HepG2 (cell line): ENCODE results near the gene C20orf144. TPM values are rescaled to one million over a fixed set of nuclear protein-coding genes. Genes with fewer than 3 reads are reported as not detected.

Source experiments
- ATAC-seq: fragments of 200-7000 bp; cut with Tn5 transposase; 3 replicates; pipeline ENCODE4 v1.9.1; 2020; ENCODE audit warnings: mild to moderate bottlenecking, moderate library complexity
- BruUV-seq: library from RNA; stranded (reverse); fragments of 400-500 nt; replicated peaks from 2 replicates; lab custom pipeline; 2021; lab: Mats Ljungman, UMichigan
- CTCF ChIA-PET: fragments of 300-600 bp; formaldehyde crosslinking; extraction: SDS; loops from one replicate; lab custom pipeline; 2021; ENCODE audit warnings: low total read pairs, inconsistent platforms, low intra/inter-chr PET ratio; lab: Yijun Ruan, JAX
- POLR2A ChIA-PET: fragments of 350-600 bp; sonication (Branson Sonifier 250); formaldehyde crosslinking; loops from one replicate; lab custom pipeline; 2020; ENCODE audit warnings: antibody characterized with exemption, inconsistent platforms; lab: Yijun Ruan, JAX
- DNase-seq: peaks from one replicate; pipeline ENCODE4 v3.0.0-alpha.2; 2015; ENCODE audit warnings: low spot score
- FAIRE-seq: peaks from 3 replicates; lab custom pipeline; 2011; peaks lifted over from hg19 to GRCh38; lab: Jason Lieb, UNC
- H2AFZ ChIP-seq: one replicate; pipeline ENCODE4 v1.6.1; 2011; ENCODE audit warnings: low read length, inconsistent platforms
- H3K27ac ChIP-seq: fragments of 300-600 bp; 3 replicates; pipeline ENCODE4 v1.8.0; 2011; ENCODE audit warnings: mixed run types, mild to moderate bottlenecking, mixed read lengths, low read length, inconsistent platforms; ENCODE audit not compliant: insufficient read depth; ENCODE audit errors: extremely low read length
- H3K27me3 ChIP-seq, 2 experiments: fragments of 200-600 bp in 1 of 2; 2 replicates in 1 of 2; 3 replicates in 1 of 2; pipeline versions ENCODE4 v1.6.0 to v1.8.0; 2011; ENCODE audit warnings: low read length in 2 of 2, mild to moderate bottlenecking in 2 of 2, moderate library complexity in 2 of 2, inconsistent platforms in 1 of 2; ENCODE audit not compliant: insufficient read depth in 2 of 2, control insufficient read depth in 1 of 2
- H3K36me3 ChIP-seq, 2 experiments: fragments of 200-600 bp in 1 of 2; replicated peaks in 1 of 2; 2 replicates in 1 of 2; 3 replicates in 1 of 2; pipeline versions ENCODE4 v1.5.1 to v1.8.0; 2011; ENCODE audit warnings: low read length in 2 of 2, inconsistent platforms in 1 of 2; ENCODE audit not compliant: insufficient read depth in 2 of 2, control insufficient read depth in 1 of 2
- H3K4me1 ChIP-seq: 2 replicates; pipeline ENCODE4 v1.5.1; 2012; ENCODE audit warnings: low read length, inconsistent platforms; ENCODE audit not compliant: insufficient read depth
- H3K4me2 ChIP-seq: 2 replicates; pipeline ENCODE4 v1.6.0; 2011; ENCODE audit warnings: low read depth, low read length, inconsistent platforms
- H3K4me3 ChIP-seq, 3 experiments: fragments of 200-600 bp in 1 of 3; sonication (generic), shearing (Covaris generic) in 1 of 3; replicated peaks in 1 of 3; 2 replicates each; pipeline ENCODE4 v1.5.1; 2011 to 2016; ENCODE audit warnings: low read length in 3 of 3, inconsistent platforms in 2 of 3, low read depth in 2 of 3, mild to moderate bottlenecking in 2 of 3, control low read depth in 1 of 3, mixed read lengths in 1 of 3; ENCODE audit not compliant: insufficient read depth in 1 of 3
- H3K79me2 ChIP-seq: one replicate; pipeline ENCODE4 v1.6.1; 2011; ENCODE audit warnings: low read length, inconsistent platforms; ENCODE audit not compliant: insufficient read depth
- H3K9ac ChIP-seq: 2 replicates; pipeline ENCODE4 v1.6.0; 2011; ENCODE audit warnings: mild to moderate bottlenecking, low read depth, low read length, inconsistent platforms; ENCODE audit not compliant: insufficient read depth
- H3K9me3 ChIP-seq: 2 replicates; pipeline ENCODE4 v1.5.1; 2012; ENCODE audit warnings: mild to moderate bottlenecking, low read length
- H4K20me1 ChIP-seq: 2 replicates; pipeline ENCODE4 v1.6.0; 2011; ENCODE audit warnings: inconsistent platforms, mild to moderate bottlenecking, low read length, moderate library complexity; ENCODE audit not compliant: insufficient read depth
- GTF2F1 ChIP-seq: fragments of 150-350 bp; IDR thresholded peaks from 2 replicates; pipeline ENCODE4 v1.6.1; 2014; ENCODE audit warnings: low read length
- HDAC2 ChIP-seq: sonication (generic); formaldehyde crosslinking; IDR thresholded peaks from 2 replicates; pipeline ENCODE4 v1.4.0; 2020; ENCODE audit warnings: missing genetic modification reagents
- HHEX ChIP-seq: IDR thresholded peaks from 2 replicates; pipeline ENCODE4 v1.6.1; 2016; ENCODE audit warnings: control low read depth
- JUNB ChIP-seq: sonication (generic); formaldehyde crosslinking; IDR thresholded peaks from 2 replicates; pipeline ENCODE4 v1.8.0; 2022; ENCODE audit warnings: missing genetic modification reagents, mild to moderate bottlenecking, borderline replicate concordance
- KAT2B ChIP-seq: fragments of 150-350 bp; IDR thresholded peaks from 2 replicates; pipeline ENCODE4 v1.6.1; 2014; ENCODE audit warnings: low read depth, low read length, borderline replicate concordance
- NFIB ChIP-seq: sonication (generic); formaldehyde crosslinking; IDR thresholded peaks from 2 replicates; pipeline ENCODE4 v1.9.0; 2021; ENCODE audit warnings: missing genetic modification reagents, mild to moderate bottlenecking, borderline replicate concordance
- PCBP2 ChIP-seq: fragments of 200-400 bp; formaldehyde crosslinking; optimal IDR thresholded peaks from 2 replicates; pipeline ENCODE3; 2018; ENCODE audit warnings: low read length, low read depth; ENCODE audit not compliant: poor library complexity, severe bottlenecking
- POLR2A ChIP-seq, 2 experiments: IDR thresholded peaks; 2 replicates each; pipeline ENCODE4 v1.6.1; 2011; ENCODE audit warnings: low read depth in 2 of 2, low read length in 2 of 2, mild to moderate bottlenecking in 1 of 2, moderate library complexity in 1 of 2; ENCODE audit not compliant: insufficient read depth in 1 of 2
- RBM22 ChIP-seq: fragments of 200-400 bp; formaldehyde crosslinking; optimal IDR thresholded peaks from 2 replicates; pipeline ENCODE3; 2017; ENCODE audit warnings: mild to moderate bottlenecking, low read length, moderate library complexity
- RFXANK ChIP-seq: IDR thresholded peaks from 2 replicates; pipeline ENCODE4 v1.6.1; 2016
- TOE1 ChIP-seq: sonication (generic); formaldehyde crosslinking; IDR thresholded peaks from 2 replicates; pipeline ENCODE4 v1.4.0; 2020; ENCODE audit warnings: mild to moderate bottlenecking, missing genetic modification reagents
- ZNF557 ChIP-seq: sonication (generic); formaldehyde crosslinking; IDR thresholded peaks from 2 replicates; pipeline ENCODE4 v1.4.0; 2020; ENCODE audit warnings: missing genetic modification reagents
- ZNF614 ChIP-seq: IDR thresholded peaks from 2 replicates; pipeline ENCODE4 v1.6.1; 2018; ENCODE audit warnings: missing biosample characterization, missing genetic modification reagents, inconsistent platforms, borderline replicate concordance
- WGBS: methylation state at CpG from one replicate; pipeline ENCODE4 v1.1.6; 2017; ENCODE audit warnings: low lambda C conversion rate; 5-methylcytosine and 5-hydroxymethylcytosine counted together
- in situ Hi-C: cut with HindIII; loops from 2 replicates; pipeline ENCODE4 v1.10.0; 2017; ENCODE audit warnings: low pct_unique_long_range_greater_than_20kb; ENCODE audit not compliant: extremely low pct_ligation_motif_present
- intact Hi-C: fragments of 100-400 bp; cut with micrococcal nuclease; formaldehyde crosslinking; loops from one replicate; pipeline ENCODE4 v1.10.0; 2022; ENCODE audit not compliant: unreplicated experiment
- polyA plus RNA-seq, 8 experiments: library from polyadenylated mRNA; depleted of rRNA in 3 of 8; stranded (reverse) in 7 of 8; unstranded in 1 of 8; fragments of >200 nt; fragmentation: Illumina TruSeq in 4 of 8; extraction: Trizol in 4 of 8; gene quantifications; 2 replicates each; pipeline versions ENCODE4 v1.2.1 to v1.2.3, GENCODE V29; 2011 to 2016; ENCODE audit warnings: low read depth in 4 of 8, missing spikeins in 1 of 8, mixed read lengths in 1 of 8; ENCODE audit not compliant: insufficient read depth in 1 of 8
- total RNA-seq, 5 experiments: library from RNA; depleted of rRNA; stranded (reverse); fragments of >200 nt; fragmentation: Illumina TruSeq; extraction: Trizol; gene quantifications; 2 replicates each; pipeline ENCODE4 v1.2.3, GENCODE V29; 2016; ENCODE audit warnings: low read depth in 1 of 5
- TF ChIP-seq, protein P1 (sequence below): sonication (generic); formaldehyde crosslinking; IDR thresholded peaks from 2 replicates; pipeline ENCODE4 v1.4.0; 2020; ENCODE audit warnings: missing genetic modification reagents
- TF ChIP-seq, protein P2 (sequence below): sonication (generic); formaldehyde crosslinking; IDR thresholded peaks from 2 replicates; pipeline ENCODE4 v1.5.0; 2020; ENCODE audit warnings: missing genetic modification reagents, mild to moderate bottlenecking, borderline replicate concordance
- TF ChIP-seq, protein P3 (sequence below): sonication (generic); formaldehyde crosslinking; IDR thresholded peaks from 2 replicates; pipeline ENCODE4 v1.4.0; 2020; ENCODE audit warnings: missing genetic modification reagents

C20orf144 gene
- total and polyA plus RNA-seq, 2 of the 13 experiments (the other 11 are each of a cell fraction or from before 2014, with no cell fraction given): 0.09 to 0.16 TPM

DNA sequence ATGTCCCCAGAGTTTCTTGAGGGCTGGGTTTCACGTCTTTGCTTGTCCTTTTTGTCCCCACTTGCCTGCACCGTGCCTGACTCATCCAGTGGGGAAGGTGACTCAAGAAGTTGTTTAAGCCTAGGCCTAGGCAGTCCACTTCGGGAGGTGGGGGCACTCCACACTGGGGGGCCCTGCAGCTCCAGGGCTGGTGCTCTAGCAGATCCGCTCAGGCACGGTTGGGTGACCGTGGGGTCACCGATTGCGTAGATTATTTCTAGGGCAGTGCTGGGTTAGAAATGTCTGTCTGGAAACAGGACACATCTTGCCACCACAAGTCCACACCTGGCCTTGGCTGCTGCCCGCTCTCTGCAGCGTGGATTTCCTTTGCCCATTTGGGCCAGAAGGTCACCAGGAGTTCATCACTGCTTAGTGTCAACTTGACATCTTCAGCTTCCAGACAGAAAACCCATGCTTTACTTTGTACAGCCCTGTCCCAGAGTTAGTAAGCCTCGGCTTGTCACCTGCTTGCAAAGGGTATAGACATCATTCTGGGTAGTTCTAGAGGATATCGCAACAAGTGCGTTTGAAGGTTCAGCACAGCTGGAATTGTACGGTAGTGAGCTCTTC lies 13.6 kb upstream of the C20orf144 start (continued):
- TF ChIP-seq, protein P1, sequence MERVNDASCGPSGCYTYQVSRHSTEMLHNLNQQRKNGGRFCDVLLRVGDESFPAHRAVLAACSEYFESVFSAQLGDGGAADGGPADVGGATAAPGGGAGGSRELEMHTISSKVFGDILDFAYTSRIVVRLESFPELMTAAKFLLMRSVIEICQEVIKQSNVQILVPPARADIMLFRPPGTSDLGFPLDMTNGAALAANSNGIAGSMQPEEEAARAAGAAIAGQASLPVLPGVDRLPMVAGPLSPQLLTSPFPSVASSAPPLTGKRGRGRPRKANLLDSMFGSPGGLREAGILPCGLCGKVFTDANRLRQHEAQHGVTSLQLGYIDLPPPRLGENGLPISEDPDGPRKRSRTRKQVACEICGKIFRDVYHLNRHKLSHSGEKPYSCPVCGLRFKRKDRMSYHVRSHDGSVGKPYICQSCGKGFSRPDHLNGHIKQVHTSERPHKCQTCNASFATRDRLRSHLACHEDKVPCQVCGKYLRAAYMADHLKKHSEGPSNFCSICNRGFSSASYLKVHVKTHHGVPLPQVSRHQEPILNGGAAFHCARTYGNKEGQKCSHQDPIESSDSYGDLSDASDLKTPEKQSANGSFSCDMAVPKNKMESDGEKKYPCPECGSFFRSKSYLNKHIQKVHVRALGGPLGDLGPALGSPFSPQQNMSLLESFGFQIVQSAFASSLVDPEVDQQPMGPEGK (CRISPR knock-in tag): 0 out of 2 replicates have a peak, but pooled peaks have one; percentile 15
- TF ChIP-seq RBM22: peak; percentile 3
- no peak for TF ChIP-seq ZNF614

DNA sequence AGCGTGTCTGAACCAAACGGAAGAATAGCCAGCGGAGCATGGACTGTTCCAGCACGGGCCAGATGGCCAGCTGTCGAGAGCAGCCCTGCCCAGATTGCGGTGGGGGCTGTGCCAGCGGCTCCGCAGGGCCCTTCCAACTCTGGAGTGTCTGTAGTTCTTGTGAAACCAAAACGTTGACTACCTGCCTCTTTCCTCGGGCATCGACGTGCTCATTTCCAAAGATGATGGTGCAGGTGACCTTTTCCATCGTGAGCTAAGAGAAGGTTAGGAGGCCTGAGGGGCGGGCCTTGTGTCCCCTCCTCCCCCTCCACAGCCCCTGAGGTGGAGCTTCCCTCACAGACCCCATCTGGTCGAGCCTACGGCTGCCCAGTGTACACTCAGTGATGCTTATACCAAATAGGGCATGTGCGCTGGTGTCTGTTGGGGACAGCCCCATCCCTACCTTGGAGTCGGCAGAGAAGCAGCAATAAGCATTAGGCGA lies 12.9 kb upstream of the C20orf144 start:
- in situ Hi-C loops: loop anchor here (10.0 kb wide), 1 partner anchor 134 kb away; no protein-coding TSS in a partner anchor
- BruUV-seq: no TSS peak
- H3K27me3 ChIP-seq: no peaks in the 10 kb centered on the region
- H3K9ac ChIP-seq: no peak overlapping the region
- no peaks in the 10 kb centered on the region; the same call in 1 of the 2 replicates for H4K20me1 ChIP-seq
- peaks cover 14 to 18% of the 10 kb centered on the region in 2 experiments; a peak in 4 of 5 replicates for H3K36me3 ChIP-seq
- H3K4me3 ChIP-seq: no peak overlapping the region
- 78% methylated on average over 19 of the region's 19 CpGs for WGBS
- no peak overlapping the region for H3K27ac ChIP-seq
- CTCF ChIA-PET: no interaction called here
- intact Hi-C loops: no loop called here
- no peaks in the 10 kb centered on the region for H3K9me3 ChIP-seq
- DNase-seq (no peak), FAIRE-seq (no peak), ATAC-seq (peak; percentile 16)
- no peak overlapping the region for H3K4me2 ChIP-seq
- no peak overlapping the region for H2AFZ ChIP-seq
- H3K79me2 ChIP-seq: no peaks in the 10 kb centered on the region
- H3K4me1 ChIP-seq: peaks cover 26% of the 10 kb centered on the region
- POLR2A ChIA-PET: interaction anchor here (1.5 to 2.2 kb wide), 2 partner anchors 14 to 159 kb away, joined by 3 to 8 read pairs; partner anchors contain the start of gene CBFA2T2
- TF ChIP-seq TOE1 (no peak), RFXANK (CRISPR knock-in tag) (no peak), POLR2A (IDR thresholded peaks at IDR 0.05; ENCODE audit: insufficient read depth in 1 of 2, low read depth in 2 of 2, low read length in 2 of 2) (peak; percentile 32 to 33; a peak in 2 of 4 replicates), GTF2F1 (no peak), KAT2B (no peak), ZNF557 (CRISPR knock-in tag) (no peak), HHEX (CRISPR knock-in tag) (no peak), NFIB (no peak), JUNB (CRISPR knock-in tag) (no peak), PCBP2 (no peak), HDAC2 (no peak)
- TF ChIP-seq, protein P2, sequence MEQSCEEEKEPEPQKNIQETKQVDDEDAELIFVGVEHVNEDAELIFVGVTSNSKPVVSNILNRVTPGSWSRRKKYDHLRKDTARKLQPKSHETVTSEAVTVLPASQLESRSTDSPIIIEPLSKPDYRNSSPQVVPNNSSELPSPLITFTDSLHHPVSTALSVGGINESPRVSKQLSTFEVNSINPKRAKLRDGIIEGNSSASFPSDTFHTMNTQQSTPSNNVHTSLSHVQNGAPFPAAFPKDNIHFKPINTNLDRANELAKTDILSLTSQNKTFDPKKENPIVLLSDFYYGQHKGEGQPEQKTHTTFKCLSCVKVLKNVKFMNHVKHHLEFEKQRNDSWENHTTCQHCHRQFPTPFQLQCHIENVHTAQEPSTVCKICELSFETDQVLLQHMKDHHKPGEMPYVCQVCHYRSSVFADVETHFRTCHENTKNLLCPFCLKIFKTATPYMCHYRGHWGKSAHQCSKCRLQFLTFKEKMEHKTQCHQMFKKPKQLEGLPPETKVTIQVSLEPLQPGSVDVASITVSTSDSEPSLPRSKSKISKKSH (CRISPR knock-in tag): 0 out of 2 replicates have a peak, but pooled peaks have one; percentile 37
- TF ChIP-seq, protein P3, sequence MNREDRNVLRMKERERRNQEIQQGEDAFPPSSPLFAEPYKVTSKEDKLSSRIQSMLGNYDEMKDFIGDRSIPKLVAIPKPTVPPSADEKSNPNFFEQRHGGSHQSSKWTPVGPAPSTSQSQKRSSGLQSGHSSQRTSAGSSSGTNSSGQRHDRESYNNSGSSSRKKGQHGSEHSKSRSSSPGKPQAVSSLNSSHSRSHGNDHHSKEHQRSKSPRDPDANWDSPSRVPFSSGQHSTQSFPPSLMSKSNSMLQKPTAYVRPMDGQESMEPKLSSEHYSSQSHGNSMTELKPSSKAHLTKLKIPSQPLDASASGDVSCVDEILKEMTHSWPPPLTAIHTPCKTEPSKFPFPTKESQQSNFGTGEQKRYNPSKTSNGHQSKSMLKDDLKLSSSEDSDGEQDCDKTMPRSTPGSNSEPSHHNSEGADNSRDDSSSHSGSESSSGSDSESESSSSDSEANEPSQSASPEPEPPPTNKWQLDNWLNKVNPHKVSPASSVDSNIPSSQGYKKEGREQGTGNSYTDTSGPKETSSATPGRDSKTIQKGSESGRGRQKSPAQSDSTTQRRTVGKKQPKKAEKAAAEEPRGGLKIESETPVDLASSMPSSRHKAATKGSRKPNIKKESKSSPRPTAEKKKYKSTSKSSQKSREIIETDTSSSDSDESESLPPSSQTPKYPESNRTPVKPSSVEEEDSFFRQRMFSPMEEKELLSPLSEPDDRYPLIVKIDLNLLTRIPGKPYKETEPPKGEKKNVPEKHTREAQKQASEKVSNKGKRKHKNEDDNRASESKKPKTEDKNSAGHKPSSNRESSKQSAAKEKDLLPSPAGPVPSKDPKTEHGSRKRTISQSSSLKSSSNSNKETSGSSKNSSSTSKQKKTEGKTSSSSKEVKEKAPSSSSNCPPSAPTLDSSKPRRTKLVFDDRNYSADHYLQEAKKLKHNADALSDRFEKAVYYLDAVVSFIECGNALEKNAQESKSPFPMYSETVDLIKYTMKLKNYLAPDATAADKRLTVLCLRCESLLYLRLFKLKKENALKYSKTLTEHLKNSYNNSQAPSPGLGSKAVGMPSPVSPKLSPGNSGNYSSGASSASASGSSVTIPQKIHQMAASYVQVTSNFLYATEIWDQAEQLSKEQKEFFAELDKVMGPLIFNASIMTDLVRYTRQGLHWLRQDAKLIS: no peak
